ENCODE results near the gene PITPNM1.

DNA sequence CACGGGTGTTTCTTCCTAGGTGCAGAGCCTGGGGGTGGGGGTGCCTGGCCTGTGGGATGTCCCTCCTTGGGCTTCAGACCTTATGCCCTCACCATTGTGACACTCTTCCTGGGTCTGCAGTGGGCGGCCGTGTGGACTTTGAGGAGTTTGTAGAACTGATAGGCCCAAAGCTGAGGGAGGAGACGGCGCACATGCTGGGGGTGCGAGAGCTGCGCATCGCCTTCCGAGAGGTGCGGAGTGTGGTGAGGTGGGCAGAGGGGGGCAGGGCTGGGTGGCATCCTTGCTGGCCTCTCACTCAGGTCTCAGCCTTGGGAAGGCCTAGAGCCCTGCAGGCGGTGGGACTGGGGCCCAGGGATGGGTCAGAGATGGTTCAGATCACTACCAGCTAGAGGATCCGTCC, 47.7 kb downstream of the PITPNM1 start:
- TF ChIP-seq, protein P1, sequence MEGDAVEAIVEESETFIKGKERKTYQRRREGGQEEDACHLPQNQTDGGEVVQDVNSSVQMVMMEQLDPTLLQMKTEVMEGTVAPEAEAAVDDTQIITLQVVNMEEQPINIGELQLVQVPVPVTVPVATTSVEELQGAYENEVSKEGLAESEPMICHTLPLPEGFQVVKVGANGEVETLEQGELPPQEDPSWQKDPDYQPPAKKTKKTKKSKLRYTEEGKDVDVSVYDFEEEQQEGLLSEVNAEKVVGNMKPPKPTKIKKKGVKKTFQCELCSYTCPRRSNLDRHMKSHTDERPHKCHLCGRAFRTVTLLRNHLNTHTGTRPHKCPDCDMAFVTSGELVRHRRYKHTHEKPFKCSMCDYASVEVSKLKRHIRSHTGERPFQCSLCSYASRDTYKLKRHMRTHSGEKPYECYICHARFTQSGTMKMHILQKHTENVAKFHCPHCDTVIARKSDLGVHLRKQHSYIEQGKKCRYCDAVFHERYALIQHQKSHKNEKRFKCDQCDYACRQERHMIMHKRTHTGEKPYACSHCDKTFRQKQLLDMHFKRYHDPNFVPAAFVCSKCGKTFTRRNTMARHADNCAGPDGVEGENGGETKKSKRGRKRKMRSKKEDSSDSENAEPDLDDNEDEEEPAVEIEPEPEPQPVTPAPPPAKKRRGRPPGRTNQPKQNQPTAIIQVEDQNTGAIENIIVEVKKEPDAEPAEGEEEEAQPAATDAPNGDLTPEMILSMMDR (IDR thresholded peaks at IDR 0.05) = no peak
- no peak for TF ChIP-seq POLR2A (IDR thresholded peaks at IDR 0.05)

All from thyroid gland (tissue), 4 donors.